NB4 (cell line): ENCODE data around the gene HADHA.

Source experiments
- CTCF ChIP-seq: IDR thresholded peaks from one replicate; pipeline ENCODE4 v1.5.1; 2012; ENCODE audit warnings: low read depth, low read length
- MAX ChIP-seq: IDR thresholded peaks from 2 replicates; pipeline ENCODE4 v1.6.1; 2011; ENCODE audit warnings: low read depth, low read length
- MYC ChIP-seq: IDR thresholded peaks from 2 replicates; pipeline ENCODE4 v1.6.1; 2011; ENCODE audit warnings: low read depth, low read length
- POLR2A ChIP-seq: IDR thresholded peaks from 2 replicates; pipeline ENCODE4 v1.6.1; 2011; ENCODE audit warnings: mild to moderate bottlenecking; ENCODE audit not compliant: insufficient read length; ENCODE audit errors: extremely low read depth

GRCh38 chr2:26249625-26250024 is 5.2 kb upstream of the HADHA start:
- TF ChIP-seq CTCF (no peak), POLR2A (no peak), MAX (no peak), MYC (no peak)
